NCI-H524 (cell line): ENCODE results near the gene MSH3.
"Not testable (repeated sequence)": the region's sequence is repeated elsewhere in the genome, so short reads cannot be mapped to it uniquely, and the experiment has no call there.

Experiments
- DNase-seq, 2 experiments: peaks; one replicate each; lab custom pipeline; 2025; lab: John Stamatoyannopoulos, UW

The MSH3 gene

GRCh38 chr5:80902624-80903023 lies 248.2 kb downstream of the MSH3 start:
- not testable (repeated sequence) for DNase-seq

GRCh38 chr5:80904533-80905187 lies 250.2 kb downstream of the MSH3 start:
- no peak for DNase-seq

- no peak for DNase-seq
Observed at GRCh38 chr5:80905405-80905804, 251.0 kb downstream of the MSH3 start.

GRCh38 chr5:80912479-80912878 lies 258.0 kb downstream of the MSH3 start:
- DNase-seq = no peak

- no peak for DNase-seq
Observed at GRCh38 chr5:80915716-80916115, 261.3 kb downstream of the MSH3 start.

DNA sequence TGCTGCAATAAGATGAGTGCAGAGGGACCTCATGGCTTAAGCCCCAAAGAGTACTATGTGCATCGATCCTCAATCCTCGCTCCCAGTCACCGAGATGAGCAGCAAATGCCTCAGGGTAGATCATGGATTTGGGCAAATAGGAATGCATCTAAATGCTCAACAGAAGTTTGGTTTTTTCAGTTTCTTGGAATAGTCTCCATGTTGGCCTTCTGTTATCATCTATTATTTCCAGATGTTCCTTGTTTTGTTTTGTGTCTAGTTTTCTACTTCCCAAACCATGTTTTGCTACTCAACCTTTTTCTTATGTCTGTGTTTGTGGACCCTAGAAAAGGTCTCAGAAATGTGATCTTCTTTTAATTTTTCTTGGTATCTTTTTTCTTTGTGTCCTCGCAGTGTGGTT lies 262.2 kb downstream of the MSH3 start:
- no peak for DNase-seq

- DNase-seq = no peak
Observed at GRCh38 chr5:80917631-80918030, 263.2 kb downstream of the MSH3 start.

DNA sequence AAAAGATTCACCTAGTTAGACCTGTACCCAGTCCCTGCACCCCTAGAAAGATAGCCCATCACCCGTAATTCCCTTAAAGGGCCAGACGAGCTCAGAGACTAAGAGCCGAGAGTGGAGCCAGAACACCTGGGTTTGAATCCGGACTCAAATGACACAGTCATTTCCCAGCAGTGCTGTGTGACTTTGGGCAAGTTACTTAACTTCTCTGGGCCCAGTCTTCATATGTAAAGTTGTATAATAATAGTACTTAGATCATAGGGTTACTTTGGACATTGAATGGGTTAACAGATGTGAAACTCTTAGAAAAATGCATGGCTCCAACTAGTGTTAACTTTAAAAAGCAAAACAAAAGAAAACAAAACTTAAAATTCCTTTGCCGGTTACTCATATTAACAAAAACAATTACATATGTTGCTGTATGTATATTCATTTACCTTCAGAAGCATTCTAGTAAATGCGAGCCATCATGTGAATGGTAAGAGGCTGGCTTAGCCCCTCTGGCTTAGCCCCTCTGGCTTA lies 265.3 kb downstream of the MSH3 start:
- DNase-seq = no peak

DNA sequence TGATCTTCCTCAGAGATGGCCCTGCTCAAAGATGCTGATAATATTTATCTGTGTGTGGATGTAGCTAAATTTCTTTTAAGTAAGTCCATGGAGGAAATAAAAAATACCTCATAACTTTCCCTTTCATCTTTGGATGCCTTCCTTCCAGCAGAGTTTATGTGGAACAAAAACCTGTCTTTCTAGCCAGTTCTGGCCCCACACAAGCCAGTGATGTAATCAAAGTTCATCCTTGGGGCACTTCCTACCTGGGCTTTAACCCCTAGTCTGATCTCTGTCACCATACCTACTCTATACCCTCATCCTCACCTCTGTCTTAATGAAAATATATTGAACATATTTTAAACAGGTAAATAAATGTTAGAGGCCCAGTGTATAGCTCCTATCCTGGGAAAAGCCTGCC lies 265.9 kb downstream of the MSH3 start:
- DNase-seq = no peak

GRCh38 chr5:80921026-80921425 lies 266.6 kb downstream of the MSH3 start:
- DNase-seq = no peak

- DNase-seq = no peak
Observed at GRCh38 chr5:80925931-80926330, 271.5 kb downstream of the MSH3 start.
